GM18519 (cell line): ENCODE results near the gene GOLGA8J.
"Not testable (repeated sequence)": the region's sequence is repeated elsewhere in the genome, so short reads cannot be mapped to it uniquely, and the experiment has no call there.

Source experiments
- ATAC-seq: cut with Tn5 transposase; IDR thresholded peaks from one replicate; pipeline ENCODE4 v1.9.1; 2021; ENCODE audit warnings: mild to moderate bottlenecking, moderate library complexity; ENCODE audit not compliant: unreplicated experiment, low FRiP score

The GOLGA8J gene

DNA sequence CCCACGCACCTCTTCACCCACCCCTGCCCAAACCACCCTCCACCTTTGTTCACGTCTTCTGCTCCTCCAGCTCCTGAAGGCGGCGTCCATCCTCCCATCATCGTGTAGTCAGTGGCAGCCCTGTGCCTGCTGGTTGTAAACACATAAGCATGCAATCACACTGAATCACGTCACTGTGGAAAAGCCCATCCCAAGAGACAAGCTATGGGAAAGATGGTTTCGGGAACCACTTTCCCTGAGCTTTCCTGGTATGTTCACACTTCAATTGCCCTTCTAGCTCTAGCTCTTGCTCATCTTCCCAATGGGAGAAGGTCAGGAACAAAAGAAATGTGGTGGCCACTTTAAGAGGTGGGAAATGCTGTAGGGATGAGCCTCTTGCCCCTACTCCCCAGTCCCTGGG, 14.4 kb upstream of the GOLGA8J start:
- no peak for ATAC-seq

DNA sequence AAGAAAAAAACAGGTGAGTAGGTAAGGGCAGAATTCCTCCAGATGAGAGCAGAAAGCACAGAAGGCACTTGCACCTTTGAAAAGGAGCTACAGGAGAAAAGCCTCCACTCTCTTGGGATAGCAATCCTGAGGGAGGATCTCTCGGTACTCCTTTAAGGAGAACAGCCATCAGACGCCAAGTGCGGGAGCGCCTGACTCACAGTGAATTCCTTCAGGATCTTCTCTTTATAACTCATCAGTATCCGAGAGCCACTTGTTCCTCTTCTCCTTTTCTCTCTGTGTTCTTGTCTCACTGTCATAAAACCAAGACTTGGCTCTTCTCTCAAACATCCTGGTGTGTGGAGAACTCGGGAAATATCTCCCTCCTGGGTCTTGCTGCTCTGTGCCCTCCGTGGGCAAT, 10.1 kb upstream of the GOLGA8J start:
- ATAC-seq, result no peak

DNA sequence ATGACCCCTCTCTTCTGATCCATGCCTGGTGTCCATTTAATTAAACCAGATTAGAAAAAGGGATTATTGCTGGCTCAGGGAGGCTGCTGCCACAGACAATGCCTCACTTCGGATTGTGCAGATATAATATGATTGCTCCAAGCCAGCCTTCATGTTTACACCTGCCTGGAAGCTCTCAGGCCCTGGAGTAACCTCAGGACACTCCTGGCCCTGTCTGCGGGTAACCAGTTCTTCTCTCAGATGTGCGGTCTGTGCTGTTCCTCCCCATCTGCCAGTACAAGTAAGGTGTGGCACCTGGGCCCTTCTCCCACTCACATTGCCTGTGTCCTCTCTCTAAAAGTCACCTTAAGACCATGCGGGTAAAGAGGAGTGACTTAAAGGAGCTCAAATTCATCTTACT, 8.8 kb upstream of the GOLGA8J start:
- ATAC-seq, result no peak

DNA sequence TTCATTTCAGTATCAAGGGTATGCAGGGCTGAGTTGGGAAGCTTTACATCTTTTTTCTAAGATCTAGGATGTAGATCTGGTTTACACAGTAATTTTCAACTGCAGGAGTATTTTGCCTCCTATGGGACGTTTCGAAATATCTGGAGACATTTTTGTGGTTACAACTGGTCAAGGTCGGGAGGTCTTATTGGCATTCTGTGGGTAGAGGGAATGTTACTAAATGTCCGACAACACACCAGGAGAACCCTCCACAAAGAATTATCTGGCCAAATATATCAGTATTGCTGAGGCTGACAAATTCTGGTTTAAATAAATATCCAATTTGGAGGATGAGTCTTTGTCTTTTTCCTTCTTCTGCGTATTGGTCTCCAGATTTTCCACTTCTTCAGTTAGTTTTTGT, 1.9 kb upstream of the GOLGA8J start:
- ATAC-seq, result not testable (repeated sequence)

DNA sequence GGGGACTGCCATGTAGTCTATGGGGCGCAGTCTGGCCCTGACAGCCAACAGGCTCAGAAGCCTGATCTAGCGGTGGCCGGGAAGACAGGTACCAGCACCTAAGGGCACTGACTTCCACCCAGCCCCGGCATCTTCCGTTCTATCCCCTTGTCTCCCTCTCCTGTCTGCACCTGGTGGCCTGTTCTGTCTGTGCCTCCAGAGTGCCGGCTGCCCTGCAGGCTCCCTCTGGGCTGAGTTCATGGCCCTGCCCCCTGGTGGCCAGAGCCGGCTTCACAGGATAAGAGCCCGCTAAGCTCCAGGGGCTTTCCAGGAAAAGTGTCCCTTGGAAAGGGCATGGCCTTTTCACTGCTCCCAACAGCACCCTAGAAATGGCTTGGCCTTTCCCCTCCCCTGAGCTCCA, 15.1 kb downstream of the GOLGA8J start:
- not testable (repeated sequence) for ATAC-seq

GRCh38 chr15:30102890-30103289, 20.1 kb downstream of the GOLGA8J start:
- not testable (repeated sequence) for ATAC-seq

- not testable (repeated sequence) for ATAC-seq
Measured at GRCh38 chr15:30103941-30104507, 21.3 kb downstream of the GOLGA8J start.

- ATAC-seq, result not testable (repeated sequence)
Measured at GRCh38 chr15:30110591-30110990, 27.8 kb downstream of the GOLGA8J start.

- ATAC-seq, result not testable (repeated sequence)
Measured at GRCh38 chr15:30130066-30130465, 47.3 kb downstream of the GOLGA8J start.

DNA sequence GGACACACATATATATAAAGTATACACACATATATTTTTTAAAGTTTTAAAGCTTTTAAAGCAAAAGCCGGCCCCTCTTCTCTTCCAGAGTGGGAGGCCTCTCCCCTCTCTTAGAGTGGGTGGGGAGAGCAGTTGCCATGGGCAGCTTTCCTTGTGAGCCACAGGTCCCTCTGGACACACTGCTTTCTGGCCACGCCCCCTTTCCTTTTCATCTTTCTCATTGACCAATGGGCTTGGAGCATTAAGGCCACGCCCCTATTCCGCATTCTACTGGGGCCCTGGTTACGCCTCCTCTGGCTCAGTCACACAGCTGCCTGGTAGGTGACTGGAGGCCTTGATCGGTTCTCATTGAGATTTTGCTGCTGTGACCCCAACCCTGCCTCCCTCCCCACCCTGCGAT, 52.0 kb downstream of the GOLGA8J start, which contains the start of gene GOLGA8T:
TSS of gene GOLGA8T (plus strand) at position 301 of the 400 bp plus-strand sequence. CDS start at position 399, 98 bp downstream.
- not testable (repeated sequence) for ATAC-seq
